ENCODE measurements around the gene TMCC1.
"Not testable (repeated sequence)": the region's sequence is repeated elsewhere in the genome, so short reads cannot be mapped to it uniquely, and the experiment has no call there.

Gene TMCC1

DNA sequence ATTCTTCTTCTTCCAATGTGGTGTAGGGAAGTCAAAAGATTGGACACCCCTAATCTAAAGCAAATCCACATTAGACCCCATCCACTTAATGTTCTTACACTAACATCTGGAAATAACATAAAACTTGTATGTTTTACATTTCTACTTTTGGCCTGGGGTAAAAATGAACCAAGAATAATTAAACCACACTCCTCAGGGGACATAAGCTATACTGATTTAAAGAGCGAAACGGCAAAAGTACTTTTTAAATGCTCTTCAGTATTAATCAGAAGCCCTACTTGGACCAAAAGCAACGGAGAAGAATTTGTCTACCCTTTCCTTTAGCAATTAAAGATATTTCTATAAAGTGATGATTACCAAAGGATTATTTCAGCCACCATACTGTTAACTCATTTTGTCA lies 123.9 kb downstream of the TMCC1 start:
- DNase-seq, result no peak

DNA sequence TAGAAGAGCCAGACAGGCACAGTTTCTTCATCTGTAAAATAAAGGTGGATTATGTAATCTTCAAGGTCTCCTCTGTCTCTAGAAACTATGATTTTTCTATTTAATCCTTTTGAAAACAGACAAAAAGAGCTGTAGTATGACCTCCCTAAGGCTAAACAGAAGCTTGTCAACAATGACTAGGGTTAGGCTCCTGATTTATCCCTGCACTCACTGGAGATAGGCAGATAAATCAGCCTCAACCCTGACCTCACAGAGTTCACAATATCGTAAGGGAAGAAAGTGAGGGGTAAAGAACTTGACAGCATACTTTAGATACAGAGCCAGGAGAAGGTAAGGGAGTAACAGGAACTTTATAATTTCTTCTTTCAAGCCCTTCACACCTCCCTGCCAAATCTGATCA lies 124.8 kb downstream of the TMCC1 start:
- DNase-seq, result no peak

DNA sequence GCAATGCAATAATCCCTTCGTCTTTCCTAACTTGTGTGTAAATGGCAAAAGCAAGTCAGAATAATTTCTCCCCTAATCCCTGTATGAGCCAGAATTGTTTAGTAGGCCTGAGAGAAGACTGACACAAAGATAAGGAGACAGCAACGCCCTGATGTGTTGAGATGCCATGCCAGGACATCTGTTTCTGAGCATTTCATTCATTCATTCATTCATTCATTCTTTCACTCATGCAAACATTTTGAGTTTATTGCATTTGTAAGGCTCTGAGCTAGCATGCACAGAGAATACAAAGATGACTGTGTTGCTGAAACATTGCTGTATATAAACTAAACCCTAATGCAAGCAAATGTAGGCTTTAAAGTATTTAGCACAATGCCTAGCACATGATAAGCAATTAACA lies 127.4 kb downstream of the TMCC1 start:
- no peak for DNase-seq

DNA sequence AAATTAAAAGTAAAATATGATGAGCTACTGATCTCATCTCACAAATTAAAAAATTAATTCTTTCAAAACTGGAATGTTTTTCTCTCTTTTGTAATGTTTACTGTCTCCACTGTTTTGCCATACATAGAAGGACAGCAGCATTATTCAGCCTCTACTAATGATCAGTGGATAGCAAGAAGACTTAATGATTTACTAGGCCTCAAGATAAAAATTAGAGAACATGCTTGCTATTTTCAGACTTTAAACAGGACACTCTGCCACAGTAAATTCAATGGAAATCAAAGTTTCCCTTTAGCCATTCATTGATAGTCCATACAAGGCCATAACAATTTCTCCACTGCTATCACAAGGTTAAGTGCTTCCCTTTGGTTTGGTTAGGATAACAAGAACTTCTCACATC lies 129.4 kb downstream of the TMCC1 start:
- no peak for DNase-seq

DNA sequence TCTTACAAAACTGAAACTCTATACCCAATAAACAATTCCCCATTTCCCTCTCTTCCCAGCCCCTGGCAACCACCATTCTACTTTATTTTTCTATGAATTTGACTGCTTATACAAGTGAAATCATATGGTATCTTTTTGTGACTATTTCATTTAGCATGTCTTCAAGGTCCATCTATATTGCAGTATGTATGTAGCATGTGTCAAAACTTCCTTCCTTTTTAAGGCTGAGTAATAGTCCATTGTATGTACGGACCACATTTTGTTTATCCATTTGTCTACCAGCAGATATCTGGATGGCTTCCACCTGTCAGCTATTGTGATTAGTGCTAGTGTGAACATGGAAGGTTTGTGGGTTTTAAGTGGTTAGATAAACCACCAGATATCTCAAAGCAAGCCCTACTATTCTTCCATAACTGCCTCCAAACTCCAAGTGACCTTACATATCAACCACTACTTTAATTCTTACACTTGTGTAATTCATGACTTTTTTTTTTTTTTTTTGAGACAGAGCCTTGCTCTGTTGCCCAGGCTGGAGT lies 134.7 kb downstream of the TMCC1 start:
- no peak for DNase-seq

DNA sequence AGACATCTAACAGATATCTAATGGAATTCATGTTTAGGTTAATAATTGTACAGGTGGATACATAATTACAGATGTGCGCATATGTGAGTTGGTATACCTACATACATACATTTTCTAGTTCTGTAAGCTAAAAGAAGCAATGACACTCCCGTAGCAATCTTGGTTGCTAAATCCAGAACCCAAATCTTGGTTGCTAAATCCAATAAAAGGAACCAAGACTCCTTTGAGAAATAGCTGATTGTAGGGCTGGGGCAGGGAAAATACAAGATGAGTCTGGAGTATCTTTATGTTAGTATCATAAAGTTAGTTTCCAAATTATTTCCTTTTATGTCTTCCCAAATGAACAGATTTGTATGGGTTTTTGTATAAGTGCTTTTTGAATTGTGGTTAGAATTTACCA lies 135.2 kb downstream of the TMCC1 start:
- DNase-seq, result no peak

DNA sequence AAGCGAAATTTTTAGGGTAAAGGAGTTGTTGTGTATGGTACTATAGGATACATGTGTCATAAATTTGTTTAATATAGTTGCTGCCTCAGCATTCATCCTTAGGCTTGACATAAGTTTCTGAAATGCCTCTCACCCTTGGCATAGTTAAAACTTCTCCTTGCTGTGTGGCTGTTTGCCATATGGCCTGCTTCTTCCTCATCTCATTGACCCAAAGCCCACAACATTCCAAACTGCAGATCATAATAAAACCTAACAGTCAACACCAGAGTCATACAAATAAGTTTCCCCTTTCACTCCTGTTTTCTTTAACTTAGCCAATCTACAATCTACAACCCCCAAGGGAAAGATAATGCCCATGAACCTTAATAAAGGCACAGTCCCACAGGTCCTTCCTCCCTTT lies 136.6 kb downstream of the TMCC1 start:
- DNase-seq, result no peak

DNA sequence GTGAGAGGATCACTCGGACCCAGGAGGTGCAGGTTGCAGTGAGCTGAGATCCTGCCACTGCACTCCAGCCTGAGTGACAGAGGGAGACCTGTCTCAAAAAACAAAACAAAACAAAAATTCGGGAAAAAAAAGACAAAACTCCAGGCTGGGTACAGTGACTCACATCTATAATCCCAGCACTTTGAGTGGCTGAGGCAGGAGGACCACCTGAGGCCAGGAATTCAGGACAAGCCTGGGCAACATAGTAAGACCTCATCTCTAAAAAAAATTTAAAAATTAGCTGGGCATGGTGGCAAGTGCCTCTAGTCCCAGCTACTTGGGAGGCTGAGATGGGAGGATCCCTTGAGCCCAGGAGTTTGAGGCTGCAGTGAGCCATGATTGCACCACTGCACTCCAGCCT lies 142.4 kb downstream of the TMCC1 start:
- DNase-seq, result not testable (repeated sequence)

DNA sequence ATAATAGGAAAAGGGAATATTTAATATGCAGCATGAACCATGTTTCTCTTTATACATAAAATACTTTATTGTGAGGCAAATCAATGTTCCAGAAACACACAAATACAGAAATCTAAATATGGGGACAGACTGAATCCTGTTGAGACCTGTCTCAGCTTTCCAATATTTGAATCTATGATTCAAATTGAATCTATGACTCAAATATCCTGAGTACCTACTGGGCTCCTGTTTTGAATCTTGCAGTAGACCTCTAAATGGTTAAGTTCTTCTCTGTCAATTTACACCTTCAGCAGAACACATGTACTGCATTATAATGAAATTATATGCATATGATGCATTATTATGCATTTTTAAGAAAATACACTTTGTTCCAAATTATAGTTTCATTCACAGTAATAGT lies 143.8 kb downstream of the TMCC1 start:
- DNase-seq, result no peak

DNA sequence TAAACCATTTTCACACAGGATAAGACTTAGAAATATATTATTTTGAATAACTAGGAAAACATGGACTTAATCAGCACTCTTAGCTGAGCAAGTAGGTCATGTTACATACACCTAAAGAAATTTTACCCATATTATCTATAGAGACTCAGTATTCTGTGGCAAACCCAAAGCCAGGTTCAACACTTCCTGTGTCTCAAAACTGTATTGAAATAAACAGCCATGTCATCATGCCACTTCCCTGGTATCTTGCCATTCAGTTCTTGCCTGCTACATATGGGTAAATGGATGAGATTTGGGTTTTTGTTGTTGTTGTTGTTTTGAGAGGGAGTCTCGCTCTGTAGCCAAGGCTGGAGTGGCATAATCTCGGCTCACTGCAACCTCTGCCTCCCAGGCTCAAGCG lies 145.5 kb downstream of the TMCC1 start:
- DNase-seq, result no peak

DNA sequence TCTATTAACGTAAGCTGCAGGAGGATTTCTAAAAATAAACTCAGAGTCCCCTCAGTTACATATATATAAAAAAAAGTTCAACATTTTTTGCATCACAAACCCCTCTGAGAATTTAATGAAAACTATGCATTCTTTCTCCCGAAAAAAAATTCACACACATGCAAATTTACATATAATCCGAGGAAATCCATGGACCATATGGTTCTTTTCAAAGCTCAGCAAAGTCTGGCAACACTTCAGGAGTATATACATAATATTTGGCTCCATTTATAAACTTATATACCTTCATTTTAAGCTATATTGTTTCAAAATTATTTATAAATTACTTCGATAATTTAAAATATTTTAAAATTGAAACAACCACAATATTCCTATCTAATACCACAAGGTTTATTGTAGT lies 146.4 kb downstream of the TMCC1 start:
- no peak for DNase-seq

DNA sequence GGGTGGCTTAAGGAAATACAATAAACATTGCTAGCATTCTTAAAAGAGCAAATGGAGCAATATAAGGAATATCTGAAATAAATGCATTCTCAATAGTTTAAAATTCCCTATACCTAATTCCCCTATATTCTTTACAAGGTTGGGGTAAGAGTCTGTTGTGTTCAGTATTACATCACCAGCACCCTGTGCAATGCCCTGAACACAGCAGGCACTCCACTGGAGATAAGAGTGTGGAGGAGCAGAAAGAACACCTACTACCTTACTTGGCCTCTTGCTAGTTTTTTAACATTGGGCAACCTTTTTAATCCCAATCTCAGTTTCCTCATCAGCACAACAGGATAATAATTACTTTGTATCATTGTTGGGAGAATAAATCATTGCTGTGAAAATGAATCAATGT lies 146.9 kb downstream of the TMCC1 start:
- no peak for DNase-seq

DNA sequence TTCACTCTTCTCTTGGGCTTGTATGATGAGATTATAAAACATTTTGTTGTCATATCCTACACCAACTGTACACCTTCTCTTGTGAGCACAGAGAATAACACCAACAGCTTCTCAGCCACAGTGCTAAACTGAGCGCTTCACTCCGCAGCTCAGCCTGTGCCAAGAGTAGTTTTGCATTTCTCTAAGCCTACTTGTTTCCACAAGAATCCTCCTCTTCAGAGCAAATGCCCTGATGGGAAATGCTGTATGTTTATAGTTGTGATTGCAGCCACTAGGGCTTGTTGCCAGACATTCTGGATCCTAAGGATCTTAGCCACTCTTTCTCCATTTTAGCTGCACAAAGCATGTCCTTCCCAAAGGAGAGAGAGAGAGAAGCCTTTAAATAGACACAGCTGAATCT lies 148.3 kb downstream of the TMCC1 start:
- no peak for DNase-seq

DNA sequence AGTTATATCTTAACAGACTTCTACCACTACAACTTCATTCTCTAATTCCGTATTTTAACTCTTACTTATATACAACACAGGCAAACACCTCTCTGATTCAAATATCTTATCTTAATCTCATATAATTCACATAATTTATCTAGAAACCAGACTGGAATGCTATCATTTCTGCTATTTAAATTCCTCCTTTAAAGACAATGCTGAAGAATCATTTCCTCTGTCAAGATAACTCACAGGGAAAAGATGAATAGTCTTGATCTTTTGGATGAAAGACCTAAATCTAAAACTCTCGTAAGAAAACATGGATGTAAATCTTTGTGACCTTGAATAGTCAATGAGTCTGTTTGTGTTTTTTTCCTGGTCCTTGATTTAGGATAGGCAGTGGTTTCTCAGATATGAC lies 151.7 kb downstream of the TMCC1 start:
- DNase-seq, result no peak

DNA sequence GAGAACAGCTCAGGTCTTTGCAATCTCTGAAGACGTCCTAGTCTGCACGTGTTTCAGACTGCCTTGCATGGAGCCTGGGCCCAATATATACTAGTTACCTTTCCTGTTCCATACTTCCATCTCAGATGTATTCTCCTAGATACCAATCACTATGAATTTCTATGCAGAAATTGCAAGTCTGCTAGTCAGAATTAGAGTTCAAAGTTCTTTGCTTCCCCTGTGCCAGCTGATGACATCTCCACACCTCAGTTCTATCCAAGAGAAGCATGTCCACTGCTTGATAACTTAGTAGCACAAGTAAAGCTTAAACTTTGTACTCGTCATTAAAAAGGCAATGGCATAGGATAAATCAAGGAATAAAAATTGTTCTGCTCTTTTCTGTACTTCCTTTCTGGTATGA lies 153.4 kb downstream of the TMCC1 start:
- DNase-seq, result no peak

DNA sequence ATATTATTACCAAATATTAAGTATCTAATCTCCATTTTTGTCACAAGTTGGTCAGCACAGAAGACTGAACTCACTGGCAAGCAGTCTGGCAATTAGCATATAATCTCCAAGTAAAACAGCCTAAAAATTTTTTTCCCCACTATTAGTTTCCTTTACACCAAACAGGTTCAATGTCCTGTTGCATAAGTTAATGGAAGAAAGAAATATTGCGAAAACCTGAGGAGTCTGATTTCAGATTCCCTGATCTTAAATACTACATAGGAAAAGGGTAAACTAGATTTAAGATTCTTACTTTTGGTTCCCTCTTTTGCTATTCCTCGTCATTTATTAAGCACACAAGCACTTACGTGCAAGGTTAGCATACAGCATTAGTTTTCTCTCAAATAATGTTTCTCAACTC lies 153.9 kb downstream of the TMCC1 start:
- no peak for DNase-seq

DNA sequence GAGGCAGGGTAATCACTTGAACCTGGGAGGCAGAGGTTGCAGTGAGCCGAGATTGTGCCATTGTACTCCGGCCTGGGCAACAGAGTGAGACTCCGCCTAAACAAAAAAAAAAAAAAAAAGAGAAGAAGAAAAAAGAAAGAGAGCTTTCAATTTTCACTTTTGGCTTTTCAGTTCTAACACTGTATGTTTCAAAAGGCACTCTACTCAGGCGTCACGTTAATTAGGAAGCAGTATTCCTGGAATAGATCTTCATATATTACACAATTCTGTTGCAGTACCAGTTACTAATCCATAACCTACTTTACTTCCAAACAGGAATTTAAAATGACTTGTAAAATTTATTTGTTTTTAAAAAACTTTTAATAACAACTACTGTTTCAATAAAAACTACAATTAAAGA lies 155.3 kb downstream of the TMCC1 start:
- no peak for DNase-seq

DNA sequence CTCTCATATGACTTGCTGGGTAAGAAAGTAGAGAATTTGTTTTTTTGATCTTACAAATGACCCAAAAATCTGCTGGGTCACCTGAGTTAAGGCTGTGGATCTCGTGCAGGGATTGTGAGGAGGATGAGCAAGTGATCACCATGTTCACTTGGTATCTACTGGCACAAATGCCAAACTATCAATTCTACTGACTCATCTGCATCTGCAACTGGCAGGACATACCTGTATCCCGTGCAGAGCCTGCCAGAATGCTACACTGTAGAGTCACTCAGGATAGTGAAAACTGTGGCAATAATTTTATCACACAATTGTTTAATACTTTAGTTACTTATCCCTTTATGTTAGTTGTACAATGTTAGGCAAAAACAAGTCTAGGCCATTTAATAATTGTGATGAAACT lies 157.4 kb downstream of the TMCC1 start:
- no peak for DNase-seq

DNA sequence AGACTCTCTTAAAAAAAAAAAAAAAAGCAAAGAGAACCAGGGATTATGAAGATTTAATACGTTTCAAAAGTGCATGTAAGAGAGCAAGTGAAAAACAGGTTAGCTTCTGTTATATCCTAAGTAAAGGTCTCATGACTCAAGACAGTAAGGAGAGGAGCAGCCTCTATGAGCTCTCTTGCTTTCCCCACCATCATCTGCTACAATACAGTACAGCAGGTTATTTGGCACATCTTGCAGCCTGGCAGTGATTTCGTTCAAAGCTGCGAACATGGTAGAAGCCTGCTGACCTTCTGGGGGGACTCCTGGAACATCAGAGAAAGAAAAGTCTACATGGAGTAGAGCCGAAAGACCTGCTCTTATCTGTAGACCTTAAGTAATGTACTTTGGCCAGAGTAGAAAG lies 157.9 kb downstream of the TMCC1 start:
- DNase-seq, result no peak

DNA sequence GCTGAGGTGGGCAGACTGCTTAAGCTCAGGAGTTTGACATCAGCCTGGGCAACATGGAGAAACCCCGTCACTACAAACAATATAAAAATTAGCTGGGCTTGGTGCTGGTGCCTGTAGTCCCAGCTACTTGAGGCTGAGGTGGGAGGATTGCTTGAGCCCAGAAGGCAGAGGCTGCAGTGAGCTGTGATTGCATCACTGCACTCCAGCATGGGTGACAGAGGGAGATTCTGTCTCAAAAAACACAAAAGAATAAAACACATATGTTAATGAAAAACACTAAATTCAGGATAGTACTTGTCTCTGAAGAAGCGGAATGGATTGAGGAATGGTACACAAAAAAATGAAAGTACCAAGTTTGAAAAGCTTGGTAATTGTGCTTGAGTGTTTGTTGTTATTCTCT lies 159.1 kb downstream of the TMCC1 start:
- DNase-seq, result no peak

DNA sequence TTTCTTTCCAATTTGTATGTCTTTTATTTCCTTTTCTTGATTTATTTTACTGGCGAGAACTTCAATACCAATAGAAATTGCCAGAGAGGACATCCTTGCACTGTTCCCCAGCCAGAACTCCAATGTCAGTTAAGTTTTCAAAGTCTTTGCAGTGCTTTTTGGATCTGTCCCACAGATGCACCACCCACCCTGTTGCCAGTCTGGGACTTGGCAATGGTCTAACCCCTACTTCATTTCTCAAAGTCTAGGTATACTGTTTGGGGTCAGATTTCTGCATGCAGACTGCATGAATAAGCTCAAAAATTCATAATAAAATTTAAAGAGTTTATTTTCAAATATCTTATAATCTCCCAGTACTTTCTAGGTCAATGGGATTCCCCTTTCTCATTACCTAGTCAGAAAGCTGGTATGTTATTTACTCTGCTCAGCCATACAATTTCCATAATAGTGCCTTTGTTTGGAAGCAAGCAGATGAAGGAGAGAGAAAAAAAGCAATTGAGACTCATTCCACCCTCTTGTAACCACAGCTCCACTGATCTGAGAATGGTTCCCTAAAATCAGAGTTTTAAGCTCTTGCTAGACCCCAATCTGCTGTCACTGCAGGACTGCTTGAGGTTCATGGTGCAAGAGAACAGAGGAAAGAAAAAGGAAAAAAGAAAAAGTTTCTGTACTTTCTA lies 161.2 kb downstream of the TMCC1 start:
- DNase-seq, result peak; percentile 8

DNA sequence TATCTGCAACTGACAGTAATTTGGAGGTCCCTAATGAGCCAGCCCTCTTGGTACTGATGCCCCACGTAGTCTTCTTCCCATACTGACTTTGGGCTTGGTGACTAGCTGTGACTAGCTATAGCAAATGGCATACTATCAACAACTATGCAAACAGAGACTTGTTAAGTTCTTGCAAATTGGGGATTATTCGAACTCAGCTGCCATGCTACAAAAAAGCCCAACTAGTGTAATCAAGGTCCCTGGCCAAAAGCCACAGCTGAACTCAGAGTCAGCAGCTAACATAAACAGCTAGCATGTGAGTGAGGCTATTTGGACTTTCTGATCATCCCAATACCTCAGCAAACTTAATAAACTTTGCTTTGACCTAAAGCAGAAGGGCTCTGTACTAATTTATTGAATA lies 165.8 kb downstream of the TMCC1 start:
- no peak for DNase-seq

DNA sequence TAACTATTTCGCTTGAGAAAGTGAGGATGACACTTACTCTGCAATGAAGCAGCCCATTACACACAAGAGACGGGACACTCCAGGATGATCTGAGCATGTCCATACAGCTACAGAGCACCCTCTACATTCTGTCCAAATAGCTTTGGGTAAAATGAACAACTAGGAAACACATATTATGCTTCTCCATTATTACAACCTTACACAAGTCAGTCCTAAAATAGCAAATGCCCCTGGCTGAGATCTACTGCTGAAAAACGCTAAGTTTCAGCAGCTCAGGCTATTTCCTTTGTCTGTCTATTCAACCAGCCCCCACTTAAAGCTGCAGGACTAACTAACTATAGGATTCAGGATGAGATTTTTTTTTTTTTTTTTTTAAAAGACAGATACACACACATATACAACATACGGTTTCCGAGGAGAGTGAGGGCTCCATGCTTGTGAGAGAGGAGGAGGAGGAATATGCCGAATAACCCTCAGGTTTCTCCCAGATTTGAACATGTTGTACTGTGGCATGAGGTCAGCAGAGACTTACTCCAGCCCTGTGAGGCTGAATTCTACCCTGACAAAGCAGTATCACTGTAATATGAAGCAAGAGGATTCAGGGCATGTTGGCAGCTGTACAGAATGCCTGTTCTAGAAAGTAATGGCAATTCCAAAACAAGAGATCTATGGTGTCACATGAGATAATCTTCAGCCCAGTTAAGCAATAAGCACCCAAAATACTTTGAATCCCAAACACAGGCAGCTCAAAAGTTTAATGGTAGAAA lies 169.8 kb downstream of the TMCC1 start:
- no peak for DNase-seq

DNA sequence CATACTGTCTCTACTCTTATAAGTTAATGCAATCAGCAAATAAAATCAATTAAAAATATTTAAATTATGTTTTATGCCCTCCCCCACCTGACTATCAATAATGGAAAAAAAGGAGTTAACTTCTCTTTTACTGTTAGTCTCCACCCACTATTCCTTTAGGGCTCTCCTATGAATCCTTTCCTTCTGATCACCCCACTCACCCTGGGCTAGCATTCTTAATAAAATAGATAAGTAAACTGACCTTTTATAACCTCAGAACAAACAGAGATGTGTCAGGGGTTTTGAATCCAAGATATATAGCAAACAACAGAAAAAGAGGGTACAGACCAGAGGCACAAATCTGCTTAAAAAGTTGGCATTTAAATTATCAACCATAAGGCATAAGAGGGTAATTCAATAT lies 171.0 kb downstream of the TMCC1 start:
- DNase-seq, result no peak

DNA sequence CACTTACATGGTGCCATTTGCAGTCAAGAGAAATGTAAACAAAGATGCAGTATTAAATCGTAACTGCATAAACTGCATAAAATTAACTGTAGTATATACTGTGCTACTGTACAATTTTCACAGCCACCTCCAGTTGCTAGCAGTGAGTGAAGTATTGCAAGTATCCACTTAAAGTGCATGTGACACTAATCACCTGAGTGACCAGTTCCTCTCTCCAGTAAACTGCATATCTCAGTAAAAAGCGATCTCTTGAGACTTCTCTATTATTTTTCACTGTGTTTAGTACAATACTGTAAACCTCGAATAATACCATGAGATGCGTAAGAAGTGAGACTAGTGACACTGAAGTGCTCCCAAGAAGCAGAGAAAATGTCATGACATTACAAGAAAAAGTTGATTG lies 175.3 kb downstream of the TMCC1 start:
- no peak for DNase-seq
